Psoas muscle (tissue), 8 donors: Measurements from ENCODE around the gene KCNN3. TPM values are rescaled to one million over a fixed set of nuclear protein-coding genes. Genes with fewer than 3 reads are reported as not detected.

Source experiments
- ATAC-seq, 4 donors: fragments of 200-7000 bp; cut with Tn5 transposase; one replicate each; pipeline ENCODE4 v1.9.1; 2020; ENCODE audit warnings: moderate library complexity in 3 of 4, mild to moderate bottlenecking in 2 of 4
- DNase-seq, 2 donors: peaks; one replicate each; pipeline ENCODE4 v3.0.0-alpha.2; 2020
- H3K27ac ChIP-seq: fragments of 200-600 bp; one replicate; pipeline ENCODE4 v1.8.0; 2022
- H3K27me3 ChIP-seq, 3 donors: fragments of 200-600 bp in 1 of 3; one replicate each; pipeline versions ENCODE4 v1.6.1 to v1.8.0; 2013 to 2022; ENCODE audit warnings: low read length in 2 of 3, mild to moderate bottlenecking in 2 of 3, moderate library complexity in 1 of 3; ENCODE audit not compliant: insufficient read depth in 3 of 3
- H3K36me3 ChIP-seq, 2 donors: fragments of 200-600 bp in 1 of 2; one replicate each; pipeline versions ENCODE4 v1.6.1 to v1.8.0; 2013 to 2022; ENCODE audit warnings: low read depth in 1 of 2, mild to moderate bottlenecking in 1 of 2, moderate library complexity in 1 of 2; ENCODE audit not compliant: insufficient read depth in 1 of 2
- H3K4me1 ChIP-seq: fragments of 200-600 bp; one replicate; pipeline ENCODE4 v1.8.0; 2022
- H3K4me3 ChIP-seq: fragments of 200-600 bp; one replicate; pipeline ENCODE4 v1.8.0; 2022; ENCODE audit warnings: mild to moderate bottlenecking
- H3K9me3 ChIP-seq: fragments of 200-600 bp; one replicate; pipeline ENCODE4 v1.8.0; 2022
- CTCF ChIP-seq: fragments of 200-600 bp; IDR thresholded peaks from one replicate; pipeline ENCODE4 v1.8.0; 2022; ENCODE audit warnings: antibody characterized with exemption
- WGBS, 3 donors: extraction: QIAGEN DNeasy Blood & Tissue Kit; methylation state at CpG; one replicate each; pipeline versions ENCODE4 v1.1.6 to v1.1.7; 2013; 5-methylcytosine and 5-hydroxymethylcytosine counted together
- intact Hi-C, 2 donors: fragments of 100-400 bp; cut with DNase I; formaldehyde crosslinking; loops; one replicate each; pipeline versions ENCODE4 v1.11.0 to v1.14.2; 2022
- polyA plus RNA-seq, 3 donors: library from polyadenylated mRNA; stranded (reverse); fragments of 200-250 nt; gene quantifications; one replicate each; pipeline ENCODE4 v1.2.3, GENCODE V29; 2013
- total RNA-seq, 4 donors: library from RNA; stranded (reverse); fragmentation: NEBNext Ultra II Directional in 2 of 4; extraction: Animal tissue kit (Norgen Biotek cat#: 25700) in 2 of 4; gene quantifications; one replicate each; pipeline versions ENCODE4 v1.2.1 to v1.2.4, GENCODE V29; 2021 to 2023
- donor health status: healthy with polysubstance abuse.
- donor health status: DM: no; HTN: no; CAD: no; lungs with moderate emphysema.
- donor health status: Bipolar disorder and iron deficiency.
- donor health status: healthy.
- donor health status: DM: yes; HTN: yes; CAD: no.
- donor health status: DM: no; HTN: no; CAD: no.
- donor health status: DM: no; HTN: no; CAD: no.
- donor health status: DM: yes; HTN: yes; CAD: no.

KCNN3 gene
- total and polyA plus RNA-seq, 7 donors, result 2.5 to 60.9 (median 11.8) TPM

DNA sequence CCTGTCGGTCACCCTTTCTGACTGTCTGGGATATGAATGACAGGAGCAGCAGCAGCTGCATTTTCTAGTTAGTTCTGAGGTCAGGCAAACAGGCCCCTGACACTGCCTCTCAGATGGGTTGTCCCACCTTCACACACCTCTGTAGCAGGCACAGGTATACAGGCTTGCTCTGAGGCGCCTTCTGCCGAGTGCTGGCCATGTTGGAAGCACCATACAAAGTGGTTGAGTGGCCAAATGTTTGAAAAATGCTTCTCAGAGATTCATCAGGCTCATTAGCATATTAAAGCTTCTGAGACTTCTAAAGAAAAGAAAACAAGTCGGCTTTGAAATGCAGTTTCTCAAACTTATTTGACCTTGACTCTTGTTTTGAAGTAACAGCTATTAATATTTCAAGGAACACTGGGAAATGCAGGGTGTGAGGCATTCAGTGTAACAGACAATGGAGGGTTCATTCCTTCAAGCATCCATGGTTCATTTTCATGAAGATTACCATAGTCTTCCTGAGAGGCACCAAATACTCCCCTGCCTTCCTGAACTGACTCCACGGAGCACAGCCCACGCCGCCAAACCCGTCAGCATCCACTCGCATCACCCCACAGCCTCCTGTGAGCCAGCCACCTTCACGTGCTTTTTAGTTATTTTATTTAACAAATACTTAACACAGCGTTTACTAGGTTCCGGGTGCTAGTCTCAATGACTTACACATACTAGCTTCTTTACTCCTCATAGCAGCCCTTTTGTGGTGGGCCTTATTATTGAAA, 81.8 kb downstream of the KCNN3 start:
- Histone ChIP-seq H3K4me3 (no peak overlapping the region), H3K27ac (no peak overlapping the region), H3K4me1 (peaks cover 22% of the 10 kb centered on the region), H3K9me3 (no peaks in the 10 kb centered on the region), H3K27me3 (no peaks in the 10 kb centered on the region), H3K36me3 (peaks cover 0 to 5% of the 10 kb centered on the region in 2 donors)
- DNase-seq (peak in 1 of 2 donors; percentile 26), ATAC-seq (no peak)
- intact Hi-C loops, result no loop called here
- WGBS, 3 donors, result 79 to 88% (median 87%) methylated on average over 12 of the region's 12 CpGs
- TF ChIP-seq CTCF, result no peak

DNA sequence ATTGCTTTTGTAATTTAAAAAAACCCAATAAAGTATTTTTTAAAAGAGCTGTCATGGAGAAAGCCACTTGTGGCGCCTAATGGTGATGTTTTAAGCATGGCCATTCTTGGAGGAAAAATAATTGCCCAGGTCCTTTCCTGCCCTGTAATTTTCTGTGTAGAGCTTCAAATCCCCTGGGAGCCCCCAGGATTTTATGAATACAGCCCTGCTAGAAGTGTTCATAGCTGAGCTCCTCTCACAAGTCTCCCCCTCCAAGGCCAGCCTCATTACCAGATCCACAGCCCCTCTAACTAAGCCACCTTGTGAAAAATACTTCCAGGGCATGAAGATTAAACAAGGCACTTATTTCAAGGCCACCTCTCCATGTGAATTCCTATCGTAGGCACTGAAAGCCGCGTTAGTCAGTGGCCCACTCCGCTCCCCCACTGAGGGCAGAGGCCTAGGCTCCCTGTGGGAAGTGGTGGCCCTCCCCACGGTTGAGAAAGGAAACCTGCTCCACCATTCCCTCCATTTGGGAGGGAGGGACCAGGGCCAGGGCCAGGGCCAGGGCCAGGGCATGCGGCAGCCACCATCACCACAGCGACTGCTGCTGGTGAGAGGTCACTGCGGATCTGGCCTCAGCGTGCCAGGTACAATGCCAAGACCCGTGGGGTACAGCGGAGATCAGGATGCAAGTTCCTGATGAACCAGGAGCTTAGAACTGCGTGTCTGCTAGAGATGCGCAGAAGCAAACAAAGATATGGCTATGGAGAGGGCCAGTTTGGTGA, 83.1 kb downstream of the KCNN3 start:
- peak in 1 of 2 donors; percentile 27 for DNase-seq
- WGBS, 3 donors, result 86 to 93% (median 87%) methylated on average over 14 of the region's 14 CpGs
- Histone ChIP-seq H3K9me3 (no peaks in the 10 kb centered on the region), H3K27me3 (no peaks in the 10 kb centered on the region), H3K27ac (no peak overlapping the region), H3K36me3 (peaks cover 0 to 5% of the 10 kb centered on the region in 2 donors), H3K4me1 (peaks cover 17% of the 10 kb centered on the region), H3K4me3 (no peak overlapping the region)
- ATAC-seq, result no peak
- intact Hi-C loops, result no loop called here
- no peak for TF ChIP-seq CTCF

DNA sequence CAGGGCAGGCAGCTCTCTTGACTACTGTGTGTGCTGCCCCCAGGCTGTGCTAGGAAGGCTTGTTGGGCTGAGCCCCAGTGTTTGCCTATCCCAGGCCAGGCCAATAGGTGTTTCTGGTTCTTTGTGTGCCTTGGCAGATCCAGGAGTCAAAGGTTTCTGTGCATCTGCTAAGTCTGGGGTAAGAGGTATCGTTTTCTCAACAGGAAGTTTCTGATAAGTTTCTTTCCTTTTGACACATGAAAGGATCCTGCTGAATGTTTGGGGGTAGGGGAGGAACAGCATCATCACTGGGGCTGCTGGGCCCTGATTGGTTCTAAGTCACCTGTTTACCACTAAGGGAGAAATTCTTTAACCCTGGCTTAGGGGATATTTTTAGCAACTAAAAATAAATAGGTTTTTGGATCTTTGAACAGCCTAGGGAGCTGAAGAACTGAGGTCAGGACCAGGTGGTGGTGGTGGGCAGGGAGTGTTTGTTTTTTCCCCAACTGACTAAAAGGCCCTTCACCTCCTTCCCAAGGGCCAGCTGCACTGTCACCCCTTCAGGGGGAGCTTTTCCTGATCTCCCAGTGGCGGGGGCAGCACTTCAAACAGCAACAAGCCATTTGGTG, 85.1 kb downstream of the KCNN3 start:
- WGBS, 3 donors, result 66 to 78% (median 73%) methylated on average over 2 of the region's 2 CpGs
- DNase-seq (peak in 1 of 2 donors; percentile 44), ATAC-seq (peak in 1 of 4 donors; percentile 26)
- peaks cover 0 to 17% of the 10 kb centered on the region in 2 donors for H3K36me3 ChIP-seq
- intact Hi-C loops, result no loop called here
- H3K27me3 ChIP-seq, result no peaks in the 10 kb centered on the region
- no peaks in the 10 kb centered on the region for H3K9me3 ChIP-seq
- TF ChIP-seq CTCF, result no peak
- no peak overlapping the region for H3K27ac ChIP-seq
- no peak overlapping the region for H3K4me3 ChIP-seq
- H3K4me1 ChIP-seq, result peaks cover 9% of the 10 kb centered on the region

- peak in 1 of 2 donors; percentile 8 for DNase-seq
- ATAC-seq, result peak in 1 of 4 donors; percentile 11
- TF ChIP-seq CTCF, result no peak
- no peak overlapping the region for H3K4me3 ChIP-seq
- 88 to 92% (median 91%) methylated on average over 6 of the region's 6 CpGs for WGBS, 3 donors
- no peak overlapping the region for H3K27ac ChIP-seq
- H3K4me1 ChIP-seq, result peaks cover 9% of the 10 kb centered on the region
- intact Hi-C loops, result no loop called here
- H3K27me3 ChIP-seq, result no peaks in the 10 kb centered on the region
- peaks cover 0 to 17% of the 10 kb centered on the region in 2 donors for H3K36me3 ChIP-seq
- no peaks in the 10 kb centered on the region for H3K9me3 ChIP-seq
These were observed 85.7 kb downstream of the KCNN3 start for GRCh38 chr1:154784416-154784815.
